HepG2 (cell line): Measurements from ENCODE around the gene TTLL4. TPM values are rescaled to one million over a fixed set of nuclear protein-coding genes. Genes with fewer than 3 reads are reported as not detected.

Experiments used
- FOXA3 ChIP-seq: IDR thresholded peaks from 2 replicates; pipeline ENCODE4 v1.6.1; 2016; ENCODE audit warnings: missing genetic modification reagents, missing compliant biosample characterization
- FOXK2 ChIP-seq: fragments of 450-650 bp; IDR thresholded peaks from 2 replicates; pipeline ENCODE4 v1.6.1; 2016
- FOXO1 ChIP-seq: sonication (generic); formaldehyde crosslinking; IDR thresholded peaks from 2 replicates; pipeline ENCODE4 v1.4.0; 2020; ENCODE audit warnings: missing genetic modification reagents
- HOXA5 ChIP-seq: sonication (generic); formaldehyde crosslinking; IDR thresholded peaks from 2 replicates; pipeline ENCODE4 v1.4.0; 2020; ENCODE audit warnings: missing genetic modification reagents
- IRX3 ChIP-seq: sonication (generic); formaldehyde crosslinking; IDR thresholded peaks from 2 replicates; pipeline ENCODE4 v1.8.1; 2023; ENCODE audit warnings: mild to moderate bottlenecking, low read depth, missing genetic modification reagents, borderline replicate concordance
- KDM6A ChIP-seq: IDR thresholded peaks from 2 replicates; pipeline ENCODE4 v1.6.1; 2016; ENCODE audit warnings: low read depth
- TSC22D2 ChIP-seq: sonication (generic); formaldehyde crosslinking; IDR thresholded peaks from 2 replicates; pipeline ENCODE4 v1.5.1; 2020; ENCODE audit warnings: missing genetic modification reagents, mild to moderate bottlenecking, borderline replicate concordance
- ZFP1 ChIP-seq: IDR thresholded peaks from 2 replicates; pipeline ENCODE4 v1.6.1; 2016
- ZMAT3 ChIP-seq: sonication (generic); formaldehyde crosslinking; conservative IDR thresholded peaks from 2 replicates; pipeline ENCODE4 v1.7.0; 2021; ENCODE audit warnings: missing genetic modification reagents
- ZMYM2 ChIP-seq: sonication (generic); formaldehyde crosslinking; IDR thresholded peaks from 2 replicates; pipeline ENCODE4 v1.8.0; 2022; ENCODE audit warnings: mild to moderate bottlenecking, missing genetic modification reagents
- ZNF235 ChIP-seq: sonication (generic); formaldehyde crosslinking; IDR thresholded peaks from 2 replicates; pipeline ENCODE4 v1.8.1; 2023; ENCODE audit warnings: mild to moderate bottlenecking, missing genetic modification reagents, borderline replicate concordance
- ZNF780A ChIP-seq: sonication (generic); formaldehyde crosslinking; IDR thresholded peaks from 2 replicates; pipeline ENCODE4 v1.8.0; 2022; ENCODE audit warnings: mild to moderate bottlenecking, missing genetic modification reagents, moderate library complexity
- polyA plus RNA-seq, 8 experiments: library from polyadenylated mRNA; depleted of rRNA in 3 of 8; stranded (reverse) in 7 of 8; unstranded in 1 of 8; fragments of >200 nt; fragmentation: Illumina TruSeq in 4 of 8; extraction: Trizol in 4 of 8; gene quantifications; 2 replicates each; pipeline versions ENCODE4 v1.2.1 to v1.2.3, GENCODE V29; 2011 to 2016; ENCODE audit warnings: low read depth in 4 of 8, missing spikeins in 1 of 8, mixed read lengths in 1 of 8; ENCODE audit not compliant: insufficient read depth in 1 of 8
- total RNA-seq, 5 experiments: library from RNA; depleted of rRNA; stranded (reverse); fragments of >200 nt; fragmentation: Illumina TruSeq; extraction: Trizol; gene quantifications; 2 replicates each; pipeline ENCODE4 v1.2.3, GENCODE V29; 2016; ENCODE audit warnings: low read depth in 1 of 5
- TF ChIP-seq, protein P1 (sequence below): sonication (generic); formaldehyde crosslinking; IDR thresholded peaks from 2 replicates; pipeline ENCODE4 v1.4.0; 2020; ENCODE audit warnings: missing genetic modification reagents
- TF ChIP-seq, protein P2 (sequence below): sonication (generic); formaldehyde crosslinking; IDR thresholded peaks from 2 replicates; pipeline ENCODE4 v1.5.0; 2020; ENCODE audit warnings: mild to moderate bottlenecking, missing genetic modification reagents
- TF ChIP-seq, protein P3 (sequence below), 2 experiments: sonication (generic) in 1 of 2; formaldehyde crosslinking in 1 of 2; IDR thresholded peaks; 2 replicates each; pipeline versions ENCODE4 v1.4.0 to v1.6.1; 2016 to 2020; ENCODE audit warnings: borderline replicate concordance in 1 of 2, low read depth in 1 of 2, mild to moderate bottlenecking in 1 of 2, missing genetic modification reagents in 1 of 2
- TF ChIP-seq, protein P4 (sequence below): sonication (generic); formaldehyde crosslinking; IDR thresholded peaks from 2 replicates; pipeline ENCODE4 v1.4.0; 2020; ENCODE audit warnings: mild to moderate bottlenecking, missing genetic modification reagents

TTLL4 gene
- total and polyA plus RNA-seq, 2 of the 13 experiments (the other 11 are each of a cell fraction or from before 2014, with no cell fraction given), result 77.5 to 84.6 TPM

DNA sequence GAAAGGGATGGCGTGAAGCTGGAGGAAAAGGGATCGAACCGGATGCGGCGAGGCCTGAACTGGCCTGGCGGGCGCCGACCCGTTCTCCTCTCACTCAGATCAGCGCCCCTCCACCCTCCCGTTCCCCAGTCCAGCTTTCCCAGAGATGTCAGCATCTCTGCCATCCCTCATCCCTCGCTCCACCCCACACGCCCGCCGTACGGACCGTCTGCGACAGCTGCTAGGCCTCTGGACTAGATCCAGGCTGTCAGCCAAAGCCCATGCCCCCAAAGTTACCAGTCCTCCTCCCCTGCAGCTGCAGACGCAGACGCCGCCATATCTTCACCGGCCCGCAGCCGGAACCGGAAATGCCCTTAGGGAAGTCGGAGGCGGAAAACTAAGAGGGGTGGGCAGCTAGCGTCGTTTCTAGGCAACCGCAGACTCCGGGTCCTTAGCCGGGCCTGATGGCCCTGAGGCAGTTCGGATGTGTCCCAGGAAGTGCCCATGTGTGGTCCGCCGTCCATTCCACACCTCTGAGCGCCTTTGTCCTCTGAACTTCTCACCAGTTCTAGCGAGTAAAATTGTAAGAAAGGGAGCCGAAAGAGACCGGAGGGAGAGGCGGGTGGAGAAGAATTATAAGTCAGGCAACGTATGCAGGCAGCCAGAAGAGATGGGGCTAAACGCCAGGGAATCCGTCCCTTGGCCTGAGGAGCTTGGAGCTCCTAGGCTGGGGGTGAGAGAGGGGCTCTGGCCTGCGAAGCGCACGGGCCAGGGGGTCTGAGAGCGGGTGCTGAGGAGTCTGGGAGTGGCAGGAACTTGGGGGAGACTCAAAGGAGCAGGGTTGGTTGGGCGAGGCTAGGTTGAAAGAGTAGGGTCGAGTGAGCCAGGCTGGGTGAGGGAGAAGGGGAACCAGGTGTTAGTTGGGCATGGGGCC, 38.7 kb upstream of the TTLL4 start, which contains the start of the genes RNF25 and STK36 (continued):
- TF ChIP-seq, protein P1, sequence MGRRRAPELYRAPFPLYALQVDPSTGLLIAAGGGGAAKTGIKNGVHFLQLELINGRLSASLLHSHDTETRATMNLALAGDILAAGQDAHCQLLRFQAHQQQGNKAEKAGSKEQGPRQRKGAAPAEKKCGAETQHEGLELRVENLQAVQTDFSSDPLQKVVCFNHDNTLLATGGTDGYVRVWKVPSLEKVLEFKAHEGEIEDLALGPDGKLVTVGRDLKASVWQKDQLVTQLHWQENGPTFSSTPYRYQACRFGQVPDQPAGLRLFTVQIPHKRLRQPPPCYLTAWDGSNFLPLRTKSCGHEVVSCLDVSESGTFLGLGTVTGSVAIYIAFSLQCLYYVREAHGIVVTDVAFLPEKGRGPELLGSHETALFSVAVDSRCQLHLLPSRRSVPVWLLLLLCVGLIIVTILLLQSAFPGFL (CRISPR knock-in tag), result no peak
- peak; percentile 48; the same call in 1 of the 2 replicates for TF ChIP-seq ZFP1 (CRISPR knock-in tag)
- no peak for TF ChIP-seq HOXA5 (CRISPR knock-in tag)
- TF ChIP-seq TSC22D2 (CRISPR knock-in tag), result 0 out of 2 replicates have a peak, but pooled peaks have one; percentile 41
- TF ChIP-seq FOXA3 (CRISPR knock-in tag), result no peak
- 0 out of 2 replicates have a peak, but pooled peaks have one; percentile 40 for TF ChIP-seq IRX3
- TF ChIP-seq ZMAT3, result 0 out of 2 replicates have a peak, but pooled peaks have one; percentile 10
- TF ChIP-seq ZMYM2 (CRISPR knock-in tag), result no peak
- no peak for TF ChIP-seq FOXK2
- 0 out of 2 replicates have a peak, but pooled peaks have one; percentile 39 for TF ChIP-seq ZNF780A (CRISPR knock-in tag)
- TF ChIP-seq, protein P2, sequence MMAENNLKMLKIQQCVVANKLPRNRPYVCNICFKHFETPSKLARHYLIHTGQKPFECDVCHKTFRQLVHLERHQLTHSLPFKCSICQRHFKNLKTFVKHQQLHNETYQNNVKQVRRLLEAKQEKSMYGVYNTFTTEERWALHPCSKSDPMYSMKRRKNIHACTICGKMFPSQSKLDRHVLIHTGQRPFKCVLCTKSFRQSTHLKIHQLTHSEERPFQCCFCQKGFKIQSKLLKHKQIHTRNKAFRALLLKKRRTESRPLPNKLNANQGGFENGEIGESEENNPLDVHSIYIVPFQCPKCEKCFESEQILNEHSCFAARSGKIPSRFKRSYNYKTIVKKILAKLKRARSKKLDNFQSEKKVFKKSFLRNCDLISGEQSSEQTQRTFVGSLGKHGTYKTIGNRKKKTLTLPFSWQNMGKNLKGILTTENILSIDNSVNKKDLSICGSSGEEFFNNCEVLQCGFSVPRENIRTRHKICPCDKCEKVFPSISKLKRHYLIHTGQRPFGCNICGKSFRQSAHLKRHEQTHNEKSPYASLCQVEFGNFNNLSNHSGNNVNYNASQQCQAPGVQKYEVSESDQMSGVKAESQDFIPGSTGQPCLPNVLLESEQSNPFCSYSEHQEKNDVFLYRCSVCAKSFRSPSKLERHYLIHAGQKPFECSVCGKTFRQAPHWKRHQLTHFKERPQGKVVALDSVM (CRISPR knock-in tag), result peak; percentile 71
- TF ChIP-seq KDM6A (CRISPR knock-in tag), result no peak
- TF ChIP-seq, protein P3, sequence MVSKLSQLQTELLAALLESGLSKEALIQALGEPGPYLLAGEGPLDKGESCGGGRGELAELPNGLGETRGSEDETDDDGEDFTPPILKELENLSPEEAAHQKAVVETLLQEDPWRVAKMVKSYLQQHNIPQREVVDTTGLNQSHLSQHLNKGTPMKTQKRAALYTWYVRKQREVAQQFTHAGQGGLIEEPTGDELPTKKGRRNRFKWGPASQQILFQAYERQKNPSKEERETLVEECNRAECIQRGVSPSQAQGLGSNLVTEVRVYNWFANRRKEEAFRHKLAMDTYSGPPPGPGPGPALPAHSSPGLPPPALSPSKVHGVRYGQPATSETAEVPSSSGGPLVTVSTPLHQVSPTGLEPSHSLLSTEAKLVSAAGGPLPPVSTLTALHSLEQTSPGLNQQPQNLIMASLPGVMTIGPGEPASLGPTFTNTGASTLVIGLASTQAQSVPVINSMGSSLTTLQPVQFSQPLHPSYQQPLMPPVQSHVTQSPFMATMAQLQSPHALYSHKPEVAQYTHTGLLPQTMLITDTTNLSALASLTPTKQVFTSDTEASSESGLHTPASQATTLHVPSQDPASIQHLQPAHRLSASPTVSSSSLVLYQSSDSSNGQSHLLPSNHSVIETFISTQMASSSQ (IDR thresholded peaks at IDR 0.05; ENCODE audit: low read depth), result no peak
- TF ChIP-seq, protein P3 (CRISPR knock-in tag; IDR thresholded peaks at IDR 0.05; ENCODE audit: borderline replicate concordance), result peak; percentile 61; the same call in 1 of the 2 replicates
- TF ChIP-seq ZNF235 (CRISPR knock-in tag), result peak; percentile 72; the same call in 1 of the 2 replicates
- TF ChIP-seq, protein P4, sequence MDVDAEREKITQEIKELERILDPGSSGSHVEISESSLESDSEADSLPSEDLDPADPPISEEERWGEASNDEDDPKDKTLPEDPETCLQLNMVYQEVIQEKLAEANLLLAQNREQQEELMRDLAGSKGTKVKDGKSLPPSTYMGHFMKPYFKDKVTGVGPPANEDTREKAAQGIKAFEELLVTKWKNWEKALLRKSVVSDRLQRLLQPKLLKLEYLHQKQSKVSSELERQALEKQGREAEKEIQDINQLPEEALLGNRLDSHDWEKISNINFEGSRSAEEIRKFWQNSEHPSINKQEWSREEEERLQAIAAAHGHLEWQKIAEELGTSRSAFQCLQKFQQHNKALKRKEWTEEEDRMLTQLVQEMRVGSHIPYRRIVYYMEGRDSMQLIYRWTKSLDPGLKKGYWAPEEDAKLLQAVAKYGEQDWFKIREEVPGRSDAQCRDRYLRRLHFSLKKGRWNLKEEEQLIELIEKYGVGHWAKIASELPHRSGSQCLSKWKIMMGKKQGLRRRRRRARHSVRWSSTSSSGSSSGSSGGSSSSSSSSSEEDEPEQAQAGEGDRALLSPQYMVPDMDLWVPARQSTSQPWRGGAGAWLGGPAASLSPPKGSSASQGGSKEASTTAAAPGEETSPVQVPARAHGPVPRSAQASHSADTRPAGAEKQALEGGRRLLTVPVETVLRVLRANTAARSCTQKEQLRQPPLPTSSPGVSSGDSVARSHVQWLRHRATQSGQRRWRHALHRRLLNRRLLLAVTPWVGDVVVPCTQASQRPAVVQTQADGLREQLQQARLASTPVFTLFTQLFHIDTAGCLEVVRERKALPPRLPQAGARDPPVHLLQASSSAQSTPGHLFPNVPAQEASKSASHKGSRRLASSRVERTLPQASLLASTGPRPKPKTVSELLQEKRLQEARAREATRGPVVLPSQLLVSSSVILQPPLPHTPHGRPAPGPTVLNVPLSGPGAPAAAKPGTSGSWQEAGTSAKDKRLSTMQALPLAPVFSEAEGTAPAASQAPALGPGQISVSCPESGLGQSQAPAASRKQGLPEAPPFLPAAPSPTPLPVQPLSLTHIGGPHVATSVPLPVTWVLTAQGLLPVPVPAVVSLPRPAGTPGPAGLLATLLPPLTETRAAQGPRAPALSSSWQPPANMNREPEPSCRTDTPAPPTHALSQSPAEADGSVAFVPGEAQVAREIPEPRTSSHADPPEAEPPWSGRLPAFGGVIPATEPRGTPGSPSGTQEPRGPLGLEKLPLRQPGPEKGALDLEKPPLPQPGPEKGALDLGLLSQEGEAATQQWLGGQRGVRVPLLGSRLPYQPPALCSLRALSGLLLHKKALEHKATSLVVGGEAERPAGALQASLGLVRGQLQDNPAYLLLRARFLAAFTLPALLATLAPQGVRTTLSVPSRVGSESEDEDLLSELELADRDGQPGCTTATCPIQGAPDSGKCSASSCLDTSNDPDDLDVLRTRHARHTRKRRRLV (CRISPR knock-in tag), result no peak
- TF ChIP-seq FOXO1 (CRISPR knock-in tag), result no peak; the same call in 1 of the 2 replicates
